Neural progenitor cell (in vitro differentiated cells): ENCODE results near the gene TIPARP. TPM values are rescaled to one million over a fixed set of nuclear protein-coding genes. Genes with fewer than 3 reads are reported as not detected.

Experiments
- DNase-seq: peaks from one replicate; pipeline ENCODE4 v3.0.0-alpha.2; 2016; ENCODE audit warnings: low spot score
- H2AFZ ChIP-seq: fragments of 200-600 bp; sonication (generic); replicated peaks from 2 replicates; pipeline ENCODE4 v1.6.1; 2016; ENCODE audit warnings: antibody characterized with exemption
- H3F3A ChIP-seq: fragments of 200-600 bp; sonication (generic); 2 replicates; pipeline ENCODE4 v1.6.1; 2016; ENCODE audit warnings: antibody characterized with exemption, low read depth
- H3K27ac ChIP-seq: fragments of 200-600 bp; sonication (generic); 2 replicates; pipeline ENCODE4 v1.5.1; 2016; ENCODE audit warnings: mild to moderate bottlenecking
- H3K27me3 ChIP-seq: fragments of 200-600 bp; sonication (generic); 2 replicates; pipeline ENCODE4 v1.6.1; 2016; ENCODE audit warnings: mild to moderate bottlenecking, moderate library complexity
- H3K36me3 ChIP-seq: fragments of 200-600 bp; sonication (generic); 2 replicates; pipeline ENCODE4 v1.5.1; 2016
- H3K4me1 ChIP-seq: fragments of 200-600 bp; sonication (generic); 2 replicates; pipeline ENCODE4 v1.6.1; 2016; ENCODE audit warnings: mixed run types
- H3K4me2 ChIP-seq: fragments of 200-600 bp; sonication (generic); 2 replicates; pipeline ENCODE4 v1.6.1; 2016
- H3K4me3 ChIP-seq: fragments of 200-600 bp; sonication (generic); 2 replicates; pipeline ENCODE4 v1.5.1; 2016
- H3K79me2 ChIP-seq: fragments of 200-600 bp; sonication (generic); 2 replicates; pipeline ENCODE4 v1.6.1; 2016; ENCODE audit warnings: low read depth
- H3K9ac ChIP-seq: fragments of 200-600 bp; sonication (generic); 2 replicates; pipeline ENCODE4 v1.6.1; 2016
- H3K9me3 ChIP-seq: fragments of 200-600 bp; sonication (generic); 2 replicates; pipeline ENCODE4 v1.5.1; 2016; ENCODE audit warnings: low read depth
- H4K20me1 ChIP-seq: fragments of 200-600 bp; sonication (generic); 2 replicates; pipeline ENCODE4 v1.6.1; 2016; ENCODE audit warnings: low read depth
- H3K27ac Mint-ChIP-seq: 3 replicates; pipeline ENCODE4 v1.8.0; 2021; ENCODE audit warnings: mixed read lengths
- H3K27me3 Mint-ChIP-seq: 2 replicates; pipeline ENCODE4 v1.8.0; 2022; ENCODE audit warnings: low read depth, mild to moderate bottlenecking, inconsistent platforms, moderate library complexity, mixed read lengths; ENCODE audit not compliant: insufficient read depth
- H3K36me3 Mint-ChIP-seq: 3 replicates; pipeline ENCODE4 v1.8.0; 2021; ENCODE audit warnings: mixed read lengths
- H3K4me1 Mint-ChIP-seq: 3 replicates; pipeline ENCODE4 v1.8.0; 2021; ENCODE audit warnings: mixed read lengths
- H3K4me3 Mint-ChIP-seq: 3 replicates; pipeline ENCODE4 v1.8.0; 2021; ENCODE audit warnings: mild to moderate bottlenecking, moderate library complexity, mixed read lengths
- H3K9me3 Mint-ChIP-seq: 3 replicates; pipeline ENCODE4 v1.8.0; 2020; ENCODE audit warnings: mixed read lengths
- CTCF ChIP-seq: fragments of 200-600 bp; sonication (generic); IDR thresholded peaks from 2 replicates; pipeline ENCODE4 v1.5.1; 2017; ENCODE audit warnings: antibody characterized with exemption, mild to moderate bottlenecking
- EZH2 ChIP-seq: fragments of 200-600 bp; sonication (generic); IDR thresholded peaks from 2 replicates; pipeline ENCODE4 v1.6.1; 2017; ENCODE audit warnings: antibody characterized with exemption, mild to moderate bottlenecking, moderate library complexity
- EZH2phosphoT487 ChIP-seq: fragments of 200-600 bp; sonication (generic); IDR thresholded peaks from 2 replicates; pipeline ENCODE4 v1.6.1; 2017; ENCODE audit warnings: antibody characterized with exemption
- total RNA-seq: library from RNA; depleted of rRNA; stranded (reverse); fragments of >200 nt; gene quantifications from 2 replicates; pipeline ENCODE4 v1.2.3, GENCODE V29; 2015; ENCODE audit warnings: low replicate concordance

TIPARP gene
- 9.3 and 13.5 TPM in 2 replicates for total RNA-seq

DNA sequence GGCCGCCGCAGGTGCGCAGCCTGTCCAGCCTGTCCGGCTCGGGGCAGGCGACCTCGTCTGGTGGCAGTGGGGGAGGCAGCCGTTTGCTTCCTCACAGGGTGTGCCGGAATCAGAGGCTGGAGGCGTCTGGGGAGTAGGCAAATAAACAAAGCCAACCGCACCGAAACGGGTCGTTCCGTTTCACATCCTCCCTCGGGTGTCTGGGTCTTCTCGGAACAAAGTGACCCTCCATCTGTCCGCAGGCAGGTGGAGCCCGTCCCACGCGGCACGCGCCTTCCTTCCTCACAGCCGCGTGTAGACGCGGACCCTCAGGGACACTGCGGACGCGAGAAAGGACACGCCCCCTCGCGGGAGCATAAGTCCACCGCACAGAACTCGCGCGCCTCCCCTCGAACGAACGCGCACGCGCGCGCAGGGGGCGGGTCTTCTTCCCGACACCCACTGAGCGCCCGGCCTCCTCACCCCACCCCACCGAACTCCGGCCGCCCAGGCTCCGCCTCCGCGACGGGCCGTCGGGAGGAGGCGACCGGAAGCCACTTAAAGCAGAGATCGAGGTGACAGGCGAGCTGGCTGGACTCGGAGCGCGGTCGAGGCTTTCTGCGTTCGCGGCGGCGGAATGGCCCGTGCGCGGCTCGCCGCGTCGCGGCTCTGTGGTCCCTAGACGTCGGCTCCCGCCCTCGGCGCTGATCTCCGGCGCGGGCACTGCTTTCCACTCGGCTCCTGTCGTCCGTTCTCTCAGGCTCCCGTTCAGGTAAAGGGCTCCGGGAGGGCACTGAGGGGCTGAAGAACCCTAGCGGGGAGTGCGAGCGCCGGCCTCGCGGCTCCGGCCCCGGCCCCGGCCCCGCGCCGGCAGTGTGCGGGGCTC, at the start of gene TIPARP:
Gene TIPARP, plus strand, starts transcription at position 545 of the 865 bp plus-strand sequence. CDS start 3,108 bp downstream, outside the sequence.
- Histone ChIP-seq H4K20me1 (no peaks in the 10 kb centered on the region), H3K27me3 (peaks cover 10% of the 10 kb centered on the region), H3K4me2 (peak within 1 kb of the TSS; percentile 97), H3K79me2 (peaks cover 19% of the 10 kb centered on the region), H2AFZ (peak within 1 kb of the TSS; percentile 86), H3K9me3 (no peaks in the 10 kb centered on the region), H3K4me3 (peak within 1 kb of the TSS; percentile 86), H3F3A (peaks cover 28% of the 10 kb centered on the region), H3K4me1 (peaks cover 6% of the 10 kb centered on the region), H3K9ac (no peak within 1 kb of the TSS), H3K27ac (peak within 1 kb of the TSS; percentile 80), H3K36me3 (peaks cover under 1% of the 10 kb centered on the region)
- peaks cover 13% of the 10 kb centered on the region for H3K36me3 Mint-ChIP-seq
- no peaks in the 10 kb centered on the region for H3K27me3 Mint-ChIP-seq
- peak; percentile 33 for TF ChIP-seq EZH2
- TF ChIP-seq CTCF: peak; percentile 69
- TF ChIP-seq EZH2phosphoT487: no peak
- DNase-seq: peak; percentile 98
- H3K4me3 Mint-ChIP-seq: peak within 1 kb of the TSS; percentile 95
- peak within 1 kb of the TSS; percentile 99 for H3K27ac Mint-ChIP-seq
- no peaks in the 10 kb centered on the region for H3K9me3 Mint-ChIP-seq
- peaks cover 25% of the 10 kb centered on the region for H3K4me1 Mint-ChIP-seq

GRCh38 chr3:156626104-156626503, 48.3 kb upstream of the TIPARP start:
- Histone ChIP-seq H3K27ac (no peak overlapping the region), H3K79me2 (no peaks in the 10 kb centered on the region), H3K4me3 (no peak overlapping the region), H3F3A (no peaks in the 10 kb centered on the region), H3K4me2 (no peak overlapping the region), H3K9ac (no peak overlapping the region), H3K9me3 (no peaks in the 10 kb centered on the region), H3K36me3 (no peaks in the 10 kb centered on the region), H3K4me1 (peaks cover 12% of the 10 kb centered on the region), H3K27me3 (no peaks in the 10 kb centered on the region), H4K20me1 (no peaks in the 10 kb centered on the region), H2AFZ (no peak overlapping the region)
- Mint-ChIP-seq H3K4me1 (peaks cover 4% of the 10 kb centered on the region), H3K9me3 (no peaks in the 10 kb centered on the region), H3K27me3 (no peaks in the 10 kb centered on the region), H3K36me3 (no peaks in the 10 kb centered on the region), H3K27ac (no peak overlapping the region), H3K4me3 (no peak overlapping the region)
- no peak for DNase-seq
- TF ChIP-seq EZH2phosphoT487: no peak
- TF ChIP-seq EZH2: no peak
- TF ChIP-seq CTCF: no peak

- no peaks in the 10 kb centered on the region for H3K36me3 Mint-ChIP-seq
- Histone ChIP-seq H3K4me3 (no peak overlapping the region), H3K27ac (no peak overlapping the region), H3K4me2 (no peak overlapping the region), H3K4me1 (peaks cover 12% of the 10 kb centered on the region), H2AFZ (no peak overlapping the region), H3K9me3 (no peaks in the 10 kb centered on the region), H3F3A (no peaks in the 10 kb centered on the region), H3K9ac (no peak overlapping the region), H3K79me2 (no peaks in the 10 kb centered on the region), H3K36me3 (no peaks in the 10 kb centered on the region), H4K20me1 (no peaks in the 10 kb centered on the region), H3K27me3 (no peaks in the 10 kb centered on the region)
- H3K27me3 Mint-ChIP-seq: peaks cover 2% of the 10 kb centered on the region
- no peak overlapping the region for H3K4me3 Mint-ChIP-seq
- TF ChIP-seq EZH2 (no peak), EZH2phosphoT487 (no peak), CTCF (no peak)
- no peak for DNase-seq
- H3K27ac Mint-ChIP-seq: no peak overlapping the region
- no peaks in the 10 kb centered on the region for H3K9me3 Mint-ChIP-seq
- H3K4me1 Mint-ChIP-seq: peaks cover 4% of the 10 kb centered on the region
Observed at GRCh38 chr3:156627946-156628569, 46.3 kb upstream of the TIPARP start.
